CD14-positive monocyte (primary cell): ENCODE measurements around the gene CHI3L2. TPM values are rescaled to one million over a fixed set of nuclear protein-coding genes. Genes with fewer than 3 reads are reported as not detected.

ENCODE experiments used
- DNase-seq, 3 donors: peaks; one replicate each; pipeline ENCODE4 v3.0.0-alpha.2; 2011 to 2022
- H2AFZ ChIP-seq: 2 replicates; pipeline ENCODE4 v1.6.0; 2012; ENCODE audit warnings: mild to moderate bottlenecking, low read depth, low read length, inconsistent platforms; ENCODE audit not compliant: insufficient read depth, poor library complexity, severe bottlenecking
- H3K27ac ChIP-seq, 2 donors: 1 replicate in 1 of 2; 2 replicates in 1 of 2; pipeline ENCODE4 v1.5.1; 2012 to 2013; ENCODE audit warnings: low read length in 2 of 2, control low read depth in 1 of 2, inconsistent platforms in 1 of 2, low read depth in 1 of 2, mild to moderate bottlenecking in 1 of 2
- H3K27me3 ChIP-seq, 2 donors: one replicate each; pipeline versions ENCODE4 v1.6.0 to v1.6.1; 2011 to 2013; ENCODE audit warnings: low read length in 2 of 2; ENCODE audit not compliant: control insufficient read depth in 2 of 2, insufficient read depth in 2 of 2
- H3K36me3 ChIP-seq, 2 donors: replicated peaks in 1 of 2; 1 replicate in 1 of 2; 2 replicates in 1 of 2; pipeline versions ENCODE4 v1.5.1 to v1.6.1; 2012 to 2013; ENCODE audit warnings: low read length in 2 of 2, control low read depth in 1 of 2, inconsistent platforms in 1 of 2, mild to moderate bottlenecking in 1 of 2; ENCODE audit not compliant: insufficient read depth in 2 of 2, control insufficient read depth in 1 of 2
- H3K4me1 ChIP-seq, 2 donors: 1 replicate in 1 of 2; 2 replicates in 1 of 2; pipeline versions ENCODE4 v1.5.1 to v1.6.1; 2012 to 2013; ENCODE audit warnings: low read length in 2 of 2, control low read depth in 1 of 2, inconsistent platforms in 1 of 2, mild to moderate bottlenecking in 1 of 2, moderate library complexity in 1 of 2; ENCODE audit not compliant: insufficient read depth in 2 of 2, control insufficient read depth in 1 of 2
- H3K4me2 ChIP-seq: replicated peaks from 2 replicates; pipeline ENCODE3; 2012; ENCODE audit warnings: low read length, moderate library complexity, mild to moderate bottlenecking; ENCODE audit not compliant: poor library complexity, severe bottlenecking; ENCODE audit errors: extremely low read depth
- H3K4me3 ChIP-seq, 3 experiments: fragments of 200-600 bp in 1 of 3; sonication (generic) in 1 of 3; replicated peaks in 1 of 3; 1 replicate in 2 of 3; 2 replicates in 1 of 3; pipeline ENCODE4 v1.5.1; 2011 to 2013; ENCODE audit warnings: low read length in 3 of 3, mild to moderate bottlenecking in 3 of 3, control low read depth in 2 of 3, low read depth in 2 of 3, inconsistent platforms in 1 of 3, moderate library complexity in 1 of 3
- H3K79me2 ChIP-seq: 2 replicates; pipeline ENCODE4 v1.6.0; 2012; ENCODE audit warnings: mild to moderate bottlenecking, control low read depth, inconsistent platforms, low read length, moderate library complexity; ENCODE audit not compliant: insufficient read depth
- H3K9ac ChIP-seq: 2 replicates; pipeline ENCODE4 v1.6.0; 2017; ENCODE audit warnings: low read length, mild to moderate bottlenecking; ENCODE audit not compliant: insufficient read depth, poor library complexity, severe bottlenecking
- H3K9me3 ChIP-seq, 2 donors: replicated peaks in 1 of 2; 1 replicate in 1 of 2; 2 replicates in 1 of 2; pipeline versions ENCODE4 v1.5.1 to v1.6.1; 2012 to 2013; ENCODE audit warnings: low read length in 2 of 2, control low read depth in 1 of 2; ENCODE audit not compliant: control insufficient read depth in 1 of 2, insufficient read depth in 1 of 2
- H4K20me1 ChIP-seq: 2 replicates; pipeline ENCODE4 v1.6.0; 2012; ENCODE audit warnings: mild to moderate bottlenecking, low read length, control low read depth, moderate library complexity; ENCODE audit not compliant: insufficient read depth
- H3K27ac Mint-ChIP-seq, 7 donors: one replicate each; pipeline ENCODE4 v1.8.0; 2020; ENCODE audit warnings: mild to moderate bottlenecking in 7 of 7, mixed read lengths in 7 of 7, moderate library complexity in 6 of 7, inconsistent platforms in 2 of 7
- H3K27me3 Mint-ChIP-seq, 3 donors: one replicate each; pipeline ENCODE4 v1.8.0; 2021 to 2022; ENCODE audit warnings: low read depth in 3 of 3, mild to moderate bottlenecking in 3 of 3, mixed read lengths in 3 of 3, moderate library complexity in 3 of 3, inconsistent platforms in 1 of 3
- H3K36me3 Mint-ChIP-seq, 2 donors: one replicate each; pipeline ENCODE4 v1.8.0; 2020; ENCODE audit warnings: mixed read lengths in 2 of 2, inconsistent platforms in 1 of 2, mild to moderate bottlenecking in 1 of 2
- H3K4me1 Mint-ChIP-seq: one replicate; pipeline ENCODE4 v1.8.0; 2020; ENCODE audit warnings: mild to moderate bottlenecking, mixed read lengths
- H3K4me3 Mint-ChIP-seq, 2 donors: one replicate each; pipeline ENCODE4 v1.8.0; 2020; ENCODE audit warnings: mild to moderate bottlenecking in 2 of 2, mixed read lengths in 2 of 2, moderate library complexity in 1 of 2
- H3K9me3 Mint-ChIP-seq, 7 donors: one replicate each; pipeline ENCODE4 v1.8.0; 2020 to 2022; ENCODE audit warnings: mixed read lengths in 7 of 7, mild to moderate bottlenecking in 6 of 7, moderate library complexity in 6 of 7, inconsistent platforms in 2 of 7
- CTCF ChIP-seq: fragments of 200-600 bp; IDR thresholded peaks from one replicate; pipeline ENCODE4 v1.8.0; 2022; ENCODE audit warnings: antibody characterized with exemption, mild to moderate bottlenecking
- WGBS: methylation state at CpG from one replicate; pipeline ENCODE4 v1.1.5; 2013; ENCODE audit warnings: missing lambda C conversion rate; ENCODE audit not compliant: insufficient coverage; 5-methylcytosine and 5-hydroxymethylcytosine counted together
- intact Hi-C, 2 donors: fragments of 100-400 bp; cut with micrococcal nuclease; formaldehyde crosslinking; loops; one replicate each; pipeline versions ENCODE4 v1.15.0 to v1.15.1; 2023
- polyA plus RNA-seq, 3 donors: library from polyadenylated mRNA; depleted of rRNA in 1 of 3; unstranded in 2 of 3; stranded (reverse) in 1 of 3; fragments of 300-500 nt in 2 of 3; fragments of >200 nt in 1 of 3; fragmentation: Illumina TruSeq in 2 of 3; gene quantifications; 1 replicate in 2 of 3; 2 replicates in 1 of 3; pipeline ENCODE4 v1.2.3, GENCODE V29; 2012 to 2021

The CHI3L2 gene
- polyA plus RNA-seq, 3 donors: 1.2 to 9.9 (median 1.4) TPM

GRCh38 chr1:111283838-111284237 lies 56.3 kb downstream of the CHI3L2 start:
- H3K4me1 Mint-ChIP-seq: no peaks in the 10 kb centered on the region
- H2AFZ ChIP-seq: no peak overlapping the region
- intact Hi-C loops: no loop called here
- H3K9ac ChIP-seq: no peak overlapping the region
- peaks cover 3 to 10% (median 3%) of the 10 kb centered on the region in 3 donors for H3K27me3 Mint-ChIP-seq
- H3K9me3 ChIP-seq: no peaks in the 10 kb centered on the region
- no peaks in the 10 kb centered on the region for H3K79me2 ChIP-seq
- no peaks in the 10 kb centered on the region for H3K4me1 ChIP-seq
- no peak overlapping the region for H3K4me2 ChIP-seq
- H3K4me3 ChIP-seq: no peak overlapping the region
- H3K27ac ChIP-seq: no peak overlapping the region
- no peaks in the 10 kb centered on the region for H4K20me1 ChIP-seq
- peaks cover 0 to 4% (median 0%) of the 10 kb centered on the region in 7 donors for H3K9me3 Mint-ChIP-seq
- H3K27me3 ChIP-seq: peaks cover 2 to 4% of the 10 kb centered on the region in 2 donors
- H3K4me3 Mint-ChIP-seq: no peak overlapping the region
- TF ChIP-seq CTCF: no peak
- no peaks in the 10 kb centered on the region for H3K36me3 Mint-ChIP-seq
- DNase-seq: no peak
- H3K36me3 ChIP-seq: no peaks in the 10 kb centered on the region
- H3K27ac Mint-ChIP-seq: no peak overlapping the region

- Histone ChIP-seq H2AFZ (no peak overlapping the region), H3K4me3 (no peak overlapping the region), H3K4me1 (no peaks in the 10 kb centered on the region), H3K4me2 (no peak overlapping the region), H3K79me2 (no peaks in the 10 kb centered on the region), H3K9ac (no peak overlapping the region), H3K27ac (no peak overlapping the region), H3K27me3 (peaks cover 0 to 4% of the 10 kb centered on the region in 2 donors), H4K20me1 (no peaks in the 10 kb centered on the region), H3K36me3 (no peaks in the 10 kb centered on the region), H3K9me3 (no peaks in the 10 kb centered on the region)
- no peak for DNase-seq
- no CpG with 5 or more reads among the region's 2 CpGs for WGBS
- H3K27me3 Mint-ChIP-seq: peaks cover 2 to 7% (median 2%) of the 10 kb centered on the region in 3 donors
- H3K27ac Mint-ChIP-seq: no peak overlapping the region
- intact Hi-C loops: no loop called here
- H3K4me1 Mint-ChIP-seq: no peaks in the 10 kb centered on the region
- peaks cover 0 to 2% (median 0%) of the 10 kb centered on the region in 7 donors for H3K9me3 Mint-ChIP-seq
- no peaks in the 10 kb centered on the region for H3K36me3 Mint-ChIP-seq
- TF ChIP-seq CTCF: no peak
- H3K4me3 Mint-ChIP-seq: no peak overlapping the region
These were observed 58.4 kb downstream of the CHI3L2 start for GRCh38 chr1:111285879-111286278.
